K562 (cell line): ENCODE results near the gene LSP1. TPM values are rescaled to one million over a fixed set of nuclear protein-coding genes. Genes with fewer than 3 reads are reported as not detected.

ENCODE experiments used
- ATAC-seq: fragments of 200-7000 bp; cut with Tn5 transposase; 3 replicates; pipeline ENCODE4 v1.9.1; 2020; ENCODE audit warnings: moderate library complexity
- BruUV-seq: library from RNA; stranded (reverse); fragments of 400-500 nt; replicated peaks from 2 replicates; lab custom pipeline; 2021; lab: Mats Ljungman, UMichigan
- CTCF ChIA-PET: fragments of 300-600 bp; formaldehyde crosslinking; extraction: SDS; loops from one replicate; lab custom pipeline; 2021; ENCODE audit warnings: low intra/inter-chr PET ratio; lab: Yijun Ruan, JAX
- POLR2A ChIA-PET: fragments of 300-600, 350-650 bp; sonication (Branson Sonifier 250); formaldehyde crosslinking; extraction: SDS; loops from one replicate; lab custom pipeline; 2021; ENCODE audit warnings: antibody characterized with exemption, inconsistent platforms; lab: Yijun Ruan, JAX
- DNase-seq, 4 experiments: peaks; one replicate each; pipeline versions ENCODE4 v3.0.0 to v3.0.0-alpha.2; 2011 to 2018; ENCODE audit warnings: low spot score in 3 of 4, mixed read lengths in 3 of 4; ENCODE audit errors: extremely low read depth in 1 of 4
- FAIRE-seq: peaks from 2 replicates; lab custom pipeline; 2011; peaks lifted over from hg19 to GRCh38; lab: Jason Lieb, UNC
- H2AFZ ChIP-seq: 2 replicates; pipeline ENCODE4 v1.6.0; 2011; ENCODE audit warnings: low read depth, low read length, control low read depth, inconsistent platforms
- H3K27ac ChIP-seq: fragments of 200-600 bp; 3 replicates; pipeline ENCODE4 v1.8.0; 2011; ENCODE audit warnings: low read depth, mild to moderate bottlenecking, control low read depth, inconsistent platforms, low read length, moderate library complexity, mixed read lengths; ENCODE audit errors: extremely low read depth
- H3K27me3 ChIP-seq, 2 experiments: fragments of 300-600 bp in 1 of 2; 2 replicates in 1 of 2; 3 replicates in 1 of 2; pipeline versions ENCODE4 v1.6.0 to v1.8.0; 2011; ENCODE audit warnings: inconsistent platforms in 2 of 2, low read length in 2 of 2, mild to moderate bottlenecking in 1 of 2, mixed read lengths in 1 of 2, moderate library complexity in 1 of 2; ENCODE audit not compliant: control insufficient read depth in 2 of 2, insufficient read depth in 2 of 2
- H3K36me3 ChIP-seq: fragments of 300-600 bp; 3 replicates; pipeline ENCODE4 v1.8.0; 2011; ENCODE audit warnings: mild to moderate bottlenecking, low read length, inconsistent platforms; ENCODE audit not compliant: control insufficient read depth, insufficient read depth
- H3K4me1 ChIP-seq, 2 experiments: fragments of 200-600 bp in 1 of 2; replicated peaks in 1 of 2; 2 replicates in 1 of 2; 3 replicates in 1 of 2; pipeline versions ENCODE4 v1.5.1 to v1.8.0; 2011; ENCODE audit warnings: inconsistent platforms in 2 of 2, low read length in 2 of 2, mild to moderate bottlenecking in 1 of 2, mixed read lengths in 1 of 2, moderate library complexity in 1 of 2; ENCODE audit not compliant: control insufficient read depth in 2 of 2, insufficient read depth in 2 of 2
- H3K4me2 ChIP-seq: 2 replicates; pipeline ENCODE4 v1.6.1; 2011; ENCODE audit warnings: low read length, control low read depth, inconsistent platforms, mixed read lengths; ENCODE audit not compliant: insufficient read depth
- H3K4me3 ChIP-seq: fragments of 200-600 bp; sonication (generic), shearing (Covaris generic); 2 replicates; pipeline ENCODE4 v1.5.1; 2016; ENCODE audit warnings: control low read depth, inconsistent platforms
- H3K79me2 ChIP-seq: fragments of 200-600 bp; 3 replicates; pipeline ENCODE4 v1.8.0; 2011; ENCODE audit warnings: low read length, inconsistent platforms; ENCODE audit not compliant: control insufficient read depth, insufficient read depth
- H3K9ac ChIP-seq, 2 experiments: 2 replicates each; pipeline versions ENCODE4 v1.6.0 to v1.6.1; 2011; ENCODE audit warnings: low read depth in 2 of 2, low read length in 2 of 2, control low read depth in 1 of 2, inconsistent platforms in 1 of 2, mild to moderate bottlenecking in 1 of 2, mixed read lengths in 1 of 2; ENCODE audit not compliant: insufficient read depth in 1 of 2
- H3K9me1 ChIP-seq: one replicate; pipeline ENCODE4 v1.6.0; 2011; ENCODE audit warnings: inconsistent platforms, mild to moderate bottlenecking, low read length, moderate library complexity; ENCODE audit not compliant: control insufficient read depth, insufficient read depth
- H3K9me3 ChIP-seq: replicated peaks from 2 replicates; pipeline ENCODE4 v1.5.1; 2011; ENCODE audit warnings: low read depth, low read length, inconsistent platforms; ENCODE audit not compliant: control insufficient read depth, insufficient read depth
- H4K20me1 ChIP-seq: replicated peaks from 2 replicates; pipeline ENCODE4 v1.6.1; 2011; ENCODE audit warnings: low read length, inconsistent platforms, mixed read lengths; ENCODE audit not compliant: control insufficient read depth, insufficient read depth
- ARHGAP35 ChIP-seq: fragments of 450-650 bp; IDR thresholded peaks from 2 replicates; pipeline ENCODE4 v1.6.1; 2018; ENCODE audit not compliant: partially characterized antibody
- CBX3 ChIP-seq, 2 experiments: IDR thresholded peaks; 1 replicate in 1 of 2; 2 replicates in 1 of 2; pipeline ENCODE4 v1.6.1; 2012; ENCODE audit warnings: inconsistent platforms in 2 of 2, low read length in 2 of 2, borderline replicate concordance in 1 of 2, control low read depth in 1 of 2
- E2F6 ChIP-seq, 2 experiments: IDR thresholded peaks; 2 replicates each; pipeline ENCODE4 v1.6.1; 2011; ENCODE audit warnings: borderline replicate concordance in 1 of 2, control low read depth in 1 of 2, low read depth in 1 of 2, low read length in 1 of 2, mild to moderate bottlenecking in 1 of 2, mixed read lengths in 1 of 2, moderate library complexity in 1 of 2; ENCODE audit not compliant: insufficient read depth in 1 of 2, insufficient read length in 1 of 2, poor library complexity in 1 of 2, severe bottlenecking in 1 of 2; ENCODE audit errors: extremely low read depth in 1 of 2
- HNRNPLL ChIP-seq: fragments of 200-400 bp; formaldehyde crosslinking; IDR thresholded peaks from 2 replicates; pipeline ENCODE4 v1.6.1; 2017; ENCODE audit warnings: low read length, low read depth, mild to moderate bottlenecking; ENCODE audit not compliant: poor library complexity, severe bottlenecking
- MYC ChIP-seq, 2 experiments: fragments of 250-450 bp in 1 of 2; sonication (Bioruptor Pico) in 1 of 2; IDR thresholded peaks; 2 replicates each; pipeline versions ENCODE4 v1.5.1 to v1.6.1; 2012 to 2021; ENCODE audit warnings: low read depth in 2 of 2, borderline replicate concordance in 1 of 2, improper control_type of control experiment in 1 of 2, low read length in 1 of 2, mild to moderate bottlenecking in 1 of 2, moderate library complexity in 1 of 2
- SNAPC5 ChIP-seq: fragments of 250-450 bp; sonication (Bioruptor Pico); IDR thresholded peaks from 2 replicates; pipeline ENCODE4 v1.8.0; 2021; ENCODE audit warnings: moderate library complexity, mild to moderate bottlenecking, inconsistent platforms
- SP1 ChIP-seq: sonication (generic); formaldehyde crosslinking; IDR thresholded peaks from 2 replicates; pipeline ENCODE4 v1.8.1; 2022; ENCODE audit warnings: mild to moderate bottlenecking, missing genetic modification reagents
- TRIM25 ChIP-seq: fragments of 450-650 bp; IDR thresholded peaks from 2 replicates; pipeline ENCODE4 v1.7.0; 2016; ENCODE audit warnings: borderline replicate concordance
- ZBTB12 ChIP-seq: fragments of 250-450 bp; sonication (Bioruptor Pico); IDR thresholded peaks from 2 replicates; pipeline ENCODE4 v1.4.0; 2020
- ZBTB8A ChIP-seq: fragments of 450-650 bp; IDR thresholded peaks from 2 replicates; pipeline ENCODE4 v1.6.1; 2018; ENCODE audit warnings: mild to moderate bottlenecking, moderate library complexity; ENCODE audit not compliant: partially characterized antibody
- ZNF280B ChIP-seq: fragments of 250-450 bp; sonication (Bioruptor Pico); IDR thresholded peaks from 2 replicates; pipeline ENCODE4 v1.5.1; 2021; ENCODE audit warnings: mild to moderate bottlenecking
- ZNF75A ChIP-seq: fragments of 450-650 bp; formaldehyde crosslinking; IDR thresholded peaks from 2 replicates; pipeline ENCODE4 v1.4.0; 2020; ENCODE audit warnings: mild to moderate bottlenecking
- ZNF77 ChIP-seq: fragments of 250-450 bp; sonication (Bioruptor Pico); IDR thresholded peaks from 2 replicates; pipeline ENCODE4 v1.5.0; 2020
- WGBS: fragments of 100-300 bp; shearing (Covaris generic); methylation state at CpG from one replicate; pipeline ENCODE4 v1.1.6; 2016; ENCODE audit warnings: low coverage, mixed read lengths; ENCODE audit not compliant: insufficient coverage; ENCODE audit errors: missing lambda C conversion rate; 5-methylcytosine and 5-hydroxymethylcytosine counted together
- in situ Hi-C: fragments of 300-500 bp; cut with MboI; formaldehyde crosslinking; loops from 4 replicates; pipeline ENCODE4 v1.15.0; 2018; ENCODE audit warnings: inconsistent platforms, mixed read lengths
- intact Hi-C: fragments of 100-400 bp; cut with micrococcal nuclease; formaldehyde crosslinking; loops from 2 replicates; pipeline ENCODE4 v1.14.2; 2022
- polyA plus RNA-seq, 8 experiments: library from polyadenylated mRNA; depleted of rRNA in 4 of 8; stranded (reverse) in 5 of 8; unstranded in 3 of 8; fragments of >200 nt; fragmentation: Nextera tagmentation in 2 of 8; fragmentation: Illumina TruSeq in 1 of 8; extraction: Ambion mirVana in 2 of 8; extraction: Trizol in 1 of 8; gene quantifications; 2 replicates each; pipeline versions ENCODE4 v1.2.1 to v1.2.3, GENCODE V29; 2011 to 2014; ENCODE audit warnings: inconsistent platforms in 1 of 8, missing spikeins in 1 of 8
- total RNA-seq, 7 experiments: library from RNA; depleted of rRNA in 6 of 7; stranded (reverse); fragments of >200 nt in 6 of 7; fragmentation: Illumina TruSeq in 2 of 7; extraction: Trizol in 2 of 7; gene quantifications; 2 replicates each; pipeline versions ENCODE4 v1.2.1 to v1.2.3, GENCODE V29; 2011 to 2021; ENCODE audit warnings: low replicate concordance in 1 of 7

Gene LSP1
- total and polyA plus RNA-seq, 9 of the 15 experiments (the other 6 are each of a cell fraction or from before 2014, with no cell fraction given), result 0.08 to 2.9 (median 0.65) TPM; not detected in 2

GRCh38 chr11:1935156-1936071, 82.5 kb downstream of the LSP1 start:
- no peaks in the 10 kb centered on the region for H3K9me1 ChIP-seq
- H2AFZ ChIP-seq, result no peak overlapping the region
- FAIRE-seq (no peak), DNase-seq (no peak), ATAC-seq (no peak)
- CTCF ChIA-PET, result no interaction called here
- H3K79me2 ChIP-seq, result no peaks in the 10 kb centered on the region
- H3K27me3 ChIP-seq, result peaks cover 28 to 79% of the 10 kb centered on the region in 2 experiments; a peak in 4 of 5 replicates
- intact Hi-C loops (no loop called here), in situ Hi-C loops (no loop called here)
- no peak overlapping the region for H3K27ac ChIP-seq
- POLR2A ChIA-PET, result interaction anchor here (0.6 to 1.0 kb wide), 3 partner anchors 8 to 26 kb away, joined by 3 read pairs; no protein-coding TSS in a partner anchor
- no peaks in the 10 kb centered on the region for H3K36me3 ChIP-seq
- H3K9ac ChIP-seq, result no peak overlapping the region
- H3K4me1 ChIP-seq, result peaks cover 0 to 40% of the 10 kb centered on the region in 2 experiments; a peak in 2 of 5 replicates
- 0 out of 2 replicates have a peak, but pooled peaks cover 8% of the 10 kb centered on the region for H4K20me1 ChIP-seq
- TF ChIP-seq TRIM25, result no peak
- TF ChIP-seq MYC (IDR thresholded peaks at IDR 0.05; ENCODE audit: low read depth, low read length), result no peak
- no peak for TF ChIP-seq MYC (CRISPR knock-in tag; IDR thresholded peaks at IDR 0.05; ENCODE audit: borderline replicate concordance, low read depth)
- TF ChIP-seq ZBTB8A, result no peak
- no peak for TF ChIP-seq HNRNPLL
- TF ChIP-seq SP1, result no peak
- TF ChIP-seq E2F6 (IDR thresholded peaks at IDR 0.05; ENCODE audit: borderline replicate concordance in 1 of 2, extremely low read depth in 1 of 2, insufficient read depth in 1 of 2, insufficient read length in 1 of 2, low read depth in 1 of 2, low read length in 1 of 2, poor library complexity in 1 of 2, severe bottlenecking in 1 of 2), result no peak
- TF ChIP-seq ZNF280B, result no peak
- TF ChIP-seq ZNF77 (CRISPR knock-in tag), result no peak
- no peak for TF ChIP-seq CBX3 (IDR thresholded peaks at IDR 0.05; ENCODE audit: borderline replicate concordance in 1 of 2, low read length in 2 of 2)
- no peak for TF ChIP-seq ZBTB12 (CRISPR knock-in tag)
- TF ChIP-seq ARHGAP35, result no peak
- no peak for TF ChIP-seq SNAPC5 (CRISPR knock-in tag)
- TF ChIP-seq ZNF75A (CRISPR knock-in tag), result no peak
- H3K9me3 ChIP-seq, result no peaks in the 10 kb centered on the region
- BruUV-seq, result no TSS peak
- no peak overlapping the region for H3K4me2 ChIP-seq
- no peak overlapping the region for H3K4me3 ChIP-seq
- WGBS, result under 1% methylated on average over 30 of the region's 33 CpGs
